Kidney (tissue), 14 donors: ENCODE data around the gene GRAMD2A. TPM values are rescaled to one million over a fixed set of nuclear protein-coding genes. Genes with fewer than 3 reads are reported as not detected.

Source experiments
- DNase-seq, 5 donors: peaks; one replicate each; pipeline ENCODE4 v3.0.0-alpha.2; 2013 to 2020
- FAIRE-seq: peaks from 2 replicates; lab custom pipeline; 2012; peaks lifted over from hg19 to GRCh38; lab: Jason Lieb, UNC
- H3K27ac ChIP-seq, 2 donors: one replicate each; pipeline ENCODE4 v1.7.0; 2013; ENCODE audit warnings: low read depth in 2 of 2, low read length in 2 of 2, inconsistent platforms in 1 of 2
- H3K27me3 ChIP-seq: one replicate; pipeline ENCODE4 v1.7.1; 2013; ENCODE audit warnings: low read length, inconsistent platforms; ENCODE audit not compliant: control insufficient read depth, insufficient read depth
- H3K36me3 ChIP-seq, 3 donors: one replicate each; pipeline versions ENCODE4 v1.7.0 to v1.7.1; 2013; ENCODE audit warnings: low read length in 3 of 3, control low read depth in 1 of 3, inconsistent platforms in 1 of 3; ENCODE audit not compliant: insufficient read depth in 3 of 3, control insufficient read depth in 2 of 3
- H3K4me1 ChIP-seq, 3 donors: one replicate each; pipeline versions ENCODE4 v1.7.0 to v1.7.1; 2013; ENCODE audit warnings: low read length in 3 of 3, inconsistent platforms in 1 of 3, low read depth in 1 of 3; ENCODE audit not compliant: control insufficient read depth in 2 of 3, insufficient read depth in 2 of 3
- H3K4me3 ChIP-seq, 3 donors: one replicate each; pipeline versions ENCODE4 v1.7.0 to v1.8.1; 2013; ENCODE audit warnings: low read length in 3 of 3, control low read depth in 1 of 3, inconsistent platforms in 1 of 3
- H3K9ac ChIP-seq, 3 donors: one replicate each; pipeline versions ENCODE4 v1.7.0 to v1.7.1; 2013; ENCODE audit warnings: low read length in 3 of 3, control low read depth in 1 of 3, inconsistent platforms in 1 of 3
- H3K9me3 ChIP-seq, 3 donors: one replicate each; pipeline versions ENCODE4 v1.7.0 to v1.7.1; 2013; ENCODE audit warnings: low read length in 3 of 3, control low read depth in 1 of 3, inconsistent platforms in 1 of 3; ENCODE audit not compliant: control insufficient read depth in 2 of 3, insufficient read depth in 1 of 3
- intact Hi-C: fragments of 100-400 bp; cut with DNase I; formaldehyde crosslinking; loops from one replicate; pipeline ENCODE4 v1.11.1; 2022
- polyA plus RNA-seq: library from polyadenylated mRNA; stranded (reverse); fragments of 350-450 nt; fragmentation: Illumina TruSeq; extraction: RNeasy Lipid Tissue Mini Kit (QIAGEN cat#74804); gene quantifications from one replicate; pipeline ENCODE4 v1.2.3, GENCODE V29; 2014; ENCODE audit warnings: low read depth, low replicate concordance; ENCODE audit not compliant: insufficient read depth
- total RNA-seq: library from RNA; stranded (reverse); fragmentation: NEBNext Ultra II Directional; extraction: Animal tissue kit (Norgen Biotek cat#: 25700); gene quantifications from one replicate; pipeline ENCODE4 v1.2.1, GENCODE V29; 2021
- TF ChIP-seq, protein P1 (sequence below): IDR thresholded peaks from 3 replicates; pipeline ENCODE4 v1.5.1; 2012; ENCODE audit warnings: mild to moderate bottlenecking, moderate library complexity, borderline replicate concordance; ENCODE audit not compliant: insufficient read depth; ENCODE audit errors: extremely low read depth
- donor health status: control.
- donor health status: control.
- donor health status: control.
- donor health status: control.
- donor health status: control.
- donor health status: DM: yes; HTN: yes; CAD: no.
- donor health status: Normal renal cell carcinoma (clear cell type).

Gene GRAMD2A
- total and polyA plus RNA-seq, 2 donors from 2014 or later, result 2.7 to 5.4 TPM

GRCh38 chr15:72205896-72206676 is 8.5 kb upstream of the GRAMD2A start:
- intact Hi-C loops, result no loop called here
- Histone ChIP-seq H3K4me1 (peaks cover 0 to 11% (median 0%) of the 10 kb centered on the region in 3 donors), H3K9ac (no peak overlapping the region), H3K27ac (no peak overlapping the region), H3K9me3 (no peaks in the 10 kb centered on the region), H3K27me3 (no peaks in the 10 kb centered on the region), H3K36me3 (peaks cover 23 to 84% (median 68%) of the 10 kb centered on the region in 3 donors), H3K4me3 (no peak overlapping the region)
- FAIRE-seq, result no peak
- DNase-seq, result peak in 1 of 5 donors; percentile 23
- TF ChIP-seq, protein P1, sequence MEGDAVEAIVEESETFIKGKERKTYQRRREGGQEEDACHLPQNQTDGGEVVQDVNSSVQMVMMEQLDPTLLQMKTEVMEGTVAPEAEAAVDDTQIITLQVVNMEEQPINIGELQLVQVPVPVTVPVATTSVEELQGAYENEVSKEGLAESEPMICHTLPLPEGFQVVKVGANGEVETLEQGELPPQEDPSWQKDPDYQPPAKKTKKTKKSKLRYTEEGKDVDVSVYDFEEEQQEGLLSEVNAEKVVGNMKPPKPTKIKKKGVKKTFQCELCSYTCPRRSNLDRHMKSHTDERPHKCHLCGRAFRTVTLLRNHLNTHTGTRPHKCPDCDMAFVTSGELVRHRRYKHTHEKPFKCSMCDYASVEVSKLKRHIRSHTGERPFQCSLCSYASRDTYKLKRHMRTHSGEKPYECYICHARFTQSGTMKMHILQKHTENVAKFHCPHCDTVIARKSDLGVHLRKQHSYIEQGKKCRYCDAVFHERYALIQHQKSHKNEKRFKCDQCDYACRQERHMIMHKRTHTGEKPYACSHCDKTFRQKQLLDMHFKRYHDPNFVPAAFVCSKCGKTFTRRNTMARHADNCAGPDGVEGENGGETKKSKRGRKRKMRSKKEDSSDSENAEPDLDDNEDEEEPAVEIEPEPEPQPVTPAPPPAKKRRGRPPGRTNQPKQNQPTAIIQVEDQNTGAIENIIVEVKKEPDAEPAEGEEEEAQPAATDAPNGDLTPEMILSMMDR, result no peak

GRCh38 chr15:72205273-72205672 is 7.7 kb upstream of the GRAMD2A start:
- H3K4me3 ChIP-seq, result no peak overlapping the region
- DNase-seq (peak in 1 of 5 donors; percentile 6), FAIRE-seq (no peak)
- H3K9me3 ChIP-seq, result no peaks in the 10 kb centered on the region
- no peaks in the 10 kb centered on the region for H3K27me3 ChIP-seq
- no peak overlapping the region for H3K27ac ChIP-seq
- TF ChIP-seq, protein P1, result no peak
- intact Hi-C loops, result no loop called here
- H3K4me1 ChIP-seq, result peaks cover 0 to 11% (median 0%) of the 10 kb centered on the region in 3 donors
- peaks cover 24 to 82% (median 62%) of the 10 kb centered on the region in 3 donors for H3K36me3 ChIP-seq
- no peak overlapping the region for H3K9ac ChIP-seq

DNA sequence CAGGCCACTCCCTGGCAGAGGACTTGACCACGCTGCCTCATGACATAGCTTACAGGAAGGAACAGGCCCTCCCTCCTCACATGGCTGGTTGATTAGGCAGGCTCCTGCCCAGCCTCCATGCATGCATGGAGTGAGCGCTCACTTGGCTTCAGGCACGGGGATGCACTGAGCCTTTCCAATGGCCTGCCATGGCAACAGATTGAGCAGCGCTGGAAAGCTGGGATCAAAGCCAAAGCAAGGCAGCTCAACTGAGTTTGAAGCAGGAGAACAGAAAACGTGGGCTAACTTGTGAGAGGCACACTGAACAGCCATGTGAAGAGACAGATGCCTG is 5.9 kb upstream of the GRAMD2A start:
- Histone ChIP-seq H3K27me3 (no peaks in the 10 kb centered on the region), H3K9ac (no peak overlapping the region), H3K27ac (peak overlapping the region; percentile 26 to 56), H3K4me1 (peaks cover 0 to 11% (median 0%) of the 10 kb centered on the region in 3 donors), H3K9me3 (no peaks in the 10 kb centered on the region), H3K36me3 (peaks cover 15 to 76% (median 56%) of the 10 kb centered on the region in 3 donors), H3K4me3 (peak overlapping the region in 1 of 3 donors; percentile 4)
- TF ChIP-seq, protein P1, result no peak
- DNase-seq (peak in 3 of 5 donors; percentile 38 to 94 (median 70)), FAIRE-seq (no peak)
- intact Hi-C loops, result no loop called here
